GM18951 (cell line): Measurements from ENCODE around the gene LHPP.

ENCODE experiments used
- POLR2A ChIP-seq: IDR thresholded peaks from 4 replicates; pipeline ENCODE4 v1.6.1; 2011; ENCODE audit warnings: mild to moderate bottlenecking; ENCODE audit not compliant: insufficient read length, insufficient read depth; ENCODE audit errors: extremely low read depth
- in situ Hi-C: fragments of 300-500 bp; cut with MboI; formaldehyde crosslinking; loops from one replicate; pipeline ENCODE4 v1.12.0; 2022; ENCODE audit warnings: low sequenced_read_pairs, mixed read lengths, inconsistent platforms; ENCODE audit not compliant: unreplicated experiment

LHPP gene

GRCh38 chr10:124598773-124599587 is 137.4 kb downstream of the LHPP start:
- in situ Hi-C loops: no loop called here

GRCh38 chr10:124599588-124600050 is 138.0 kb downstream of the LHPP start:
- in situ Hi-C loops: no loop called here
- TF ChIP-seq POLR2A: no peak

More at GRCh38 chr10:124598773-124599587, 137.4 kb downstream of the LHPP start:
- TF ChIP-seq POLR2A: no peak

- no peak for TF ChIP-seq POLR2A
- in situ Hi-C loops: no loop called here
Measured at GRCh38 chr10:124600051-124600880, 138.6 kb downstream of the LHPP start.

- in situ Hi-C loops: no loop called here
- no peak for TF ChIP-seq POLR2A
Measured at GRCh38 chr10:124601016-124601415, 139.4 kb downstream of the LHPP start.

DNA sequence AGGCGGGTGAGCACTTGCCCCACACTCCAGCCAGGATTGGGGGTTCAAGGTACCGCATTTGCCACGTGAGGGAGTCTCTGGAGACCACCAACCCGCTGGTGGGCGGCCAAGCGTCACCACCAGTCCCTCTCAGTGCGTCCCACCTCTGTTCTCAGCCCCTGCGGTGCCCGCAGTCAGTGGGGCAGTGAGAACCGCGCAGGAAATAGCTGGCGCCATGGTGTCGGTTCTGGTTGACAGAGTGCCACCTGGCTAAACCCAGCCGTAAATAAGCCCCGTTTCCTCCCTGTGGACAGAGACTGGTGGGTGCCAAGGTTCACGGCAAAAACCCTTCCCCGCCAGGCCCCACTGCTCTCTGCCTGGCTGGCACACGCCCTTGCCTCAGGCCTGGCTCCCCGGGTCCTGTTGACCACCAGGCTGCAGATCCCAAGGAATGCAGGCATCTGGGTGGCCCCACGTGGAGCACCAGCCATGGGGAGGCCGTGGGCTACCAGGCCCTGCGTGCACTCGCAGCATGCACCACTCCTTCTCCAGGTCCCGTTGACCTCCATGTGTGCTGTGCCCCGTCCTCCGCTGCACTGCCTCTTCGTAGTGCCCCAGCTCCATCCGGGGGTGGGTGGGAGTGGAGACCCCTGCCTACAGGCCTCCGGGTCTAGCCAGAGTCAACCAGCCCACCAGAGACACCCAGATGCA is 140.0 kb downstream of the LHPP start:
- TF ChIP-seq POLR2A: no peak
- in situ Hi-C loops: no loop called here

DNA sequence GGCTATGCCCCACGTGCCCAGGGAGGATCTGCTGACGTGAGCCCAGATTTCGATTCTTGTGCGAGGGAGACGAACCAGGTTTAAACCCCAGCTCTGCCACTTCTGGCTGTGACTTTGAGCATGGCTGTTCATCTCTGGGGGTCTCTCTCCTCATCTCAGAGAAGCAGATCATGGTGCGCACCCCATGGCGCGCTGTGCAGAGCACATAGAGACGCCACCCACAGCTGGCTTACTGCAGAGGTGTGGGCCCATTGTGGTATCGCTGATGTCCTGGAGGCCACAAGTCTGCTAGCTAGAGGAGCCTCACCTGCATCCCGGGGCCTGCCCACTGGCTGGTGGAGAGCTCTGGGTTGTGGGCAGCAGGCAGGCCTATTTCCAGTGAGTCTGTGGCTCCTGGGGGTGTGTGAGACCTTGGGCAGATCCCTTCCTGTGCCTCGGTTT is 140.5 kb downstream of the LHPP start:
- in situ Hi-C loops: no loop called here

DNA sequence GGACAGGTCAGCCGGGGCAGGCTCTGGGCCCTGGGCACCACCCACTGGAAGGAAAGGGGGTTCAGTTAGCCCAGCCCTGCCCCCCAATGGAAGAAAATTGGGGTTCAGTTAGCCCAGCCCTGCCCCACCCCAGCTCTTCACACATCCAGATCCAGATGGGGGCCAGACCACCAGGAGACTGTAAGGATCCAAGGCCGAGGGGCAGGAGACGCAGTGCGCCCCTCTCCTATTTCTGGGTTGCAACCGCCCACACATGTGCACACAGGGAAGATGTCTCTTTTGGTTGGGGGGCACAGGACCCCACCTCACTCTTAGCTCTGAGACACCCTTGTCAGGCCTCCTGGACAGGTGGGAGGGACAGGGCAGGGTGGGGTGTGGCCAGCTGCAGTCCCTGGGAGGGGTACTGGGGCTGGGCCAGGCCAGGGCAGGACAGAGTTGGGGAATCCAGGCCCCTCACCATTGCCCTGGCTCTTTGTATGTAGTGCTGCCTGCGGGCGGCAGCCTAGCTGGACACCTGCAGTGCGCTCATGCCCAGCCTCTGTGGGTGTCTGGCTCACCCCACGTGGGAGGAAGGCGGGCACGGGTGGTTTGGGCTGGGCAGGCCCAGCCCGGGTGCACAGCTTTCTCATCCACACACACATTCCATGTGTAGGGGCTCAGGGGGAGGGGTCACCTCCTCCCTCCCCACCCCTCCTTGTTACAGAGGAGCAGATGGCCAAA is 141.2 kb downstream of the LHPP start:
- no peak for TF ChIP-seq POLR2A
- in situ Hi-C loops: no loop called here

More for the DNA sequence above, 140.5 kb downstream of the LHPP start:
- TF ChIP-seq POLR2A: no peak

DNA sequence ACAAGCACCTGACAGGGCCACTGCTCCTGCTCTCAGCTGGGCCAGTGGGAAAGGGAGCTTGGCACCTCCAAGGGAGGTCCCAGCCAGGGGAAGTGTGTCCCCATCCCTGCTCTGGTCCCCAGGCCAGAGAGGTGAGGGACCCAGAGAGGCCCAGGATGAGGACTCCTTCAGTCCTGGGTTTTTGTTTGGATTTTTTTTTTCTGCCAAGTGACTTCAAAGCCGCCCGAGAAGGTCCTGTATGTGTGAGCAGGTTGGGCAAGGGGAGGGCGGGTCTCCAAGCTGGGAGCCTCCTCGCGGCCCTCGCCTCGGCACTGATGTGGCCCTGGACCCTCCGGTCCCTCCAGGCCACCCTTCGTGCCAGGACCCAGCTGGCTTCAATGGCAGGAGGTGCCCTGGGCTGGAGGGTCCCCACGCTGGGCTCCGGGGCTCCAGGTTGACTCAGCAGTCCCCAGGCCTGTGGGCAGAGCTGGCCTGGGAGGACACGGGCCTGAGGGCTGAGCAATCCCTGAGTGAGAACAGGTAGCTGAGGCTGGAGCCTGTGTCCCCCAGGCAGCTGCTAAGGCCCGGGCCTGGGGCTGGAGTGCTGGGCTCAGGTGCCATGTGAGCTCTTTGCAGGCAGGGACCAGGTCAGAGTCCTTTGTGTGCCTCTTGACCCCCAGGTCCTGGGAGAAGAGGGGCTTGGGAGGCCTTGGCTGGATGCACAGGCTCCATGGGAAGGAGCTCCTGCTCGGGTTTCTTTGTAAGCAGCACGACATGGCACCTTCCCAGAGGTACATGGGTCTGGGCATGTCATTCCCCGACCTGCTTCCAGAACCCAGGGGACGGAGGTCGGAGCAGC is 142.0 kb downstream of the LHPP start:
- in situ Hi-C loops: no loop called here
- no peak for TF ChIP-seq POLR2A

DNA sequence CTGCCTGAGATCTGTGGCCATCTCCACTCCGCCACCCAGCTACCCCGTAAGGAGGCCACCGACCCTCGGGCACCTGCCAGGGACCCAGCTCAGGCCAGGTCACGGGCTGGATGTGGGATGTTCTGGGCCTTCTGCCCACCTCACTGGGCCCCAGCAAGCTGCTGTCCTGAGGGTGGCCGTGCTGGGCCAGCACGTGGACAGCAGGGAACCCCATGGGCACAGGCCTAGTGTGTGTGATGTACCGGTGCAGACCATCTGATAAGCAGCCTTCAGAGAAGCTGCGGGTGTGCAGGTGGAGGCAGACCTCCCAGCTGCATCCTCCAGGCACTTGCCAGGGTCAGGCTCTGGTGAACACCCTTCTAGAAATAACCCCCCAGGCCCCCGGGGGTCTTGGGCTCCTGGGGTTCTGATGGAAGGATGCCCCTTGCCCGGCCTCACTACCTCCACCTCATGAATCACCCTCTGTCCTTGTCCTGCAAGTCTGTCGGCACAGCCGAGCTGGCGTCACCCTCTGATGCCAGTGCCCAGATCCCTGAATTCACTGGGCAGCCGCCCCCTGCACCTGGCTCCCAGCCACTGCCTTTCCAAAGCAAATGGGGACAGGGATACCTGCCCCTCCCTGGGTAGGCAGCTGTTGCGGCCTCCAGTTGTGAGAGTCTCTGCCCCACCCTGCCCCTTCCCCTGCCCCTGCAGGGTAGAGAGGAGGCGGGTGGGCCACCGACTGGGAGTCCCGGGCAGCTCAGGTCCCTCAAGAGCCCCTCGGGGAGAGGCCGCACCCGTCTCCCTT is 142.8 kb downstream of the LHPP start:
- in situ Hi-C loops: no loop called here
- no peak for TF ChIP-seq POLR2A

DNA sequence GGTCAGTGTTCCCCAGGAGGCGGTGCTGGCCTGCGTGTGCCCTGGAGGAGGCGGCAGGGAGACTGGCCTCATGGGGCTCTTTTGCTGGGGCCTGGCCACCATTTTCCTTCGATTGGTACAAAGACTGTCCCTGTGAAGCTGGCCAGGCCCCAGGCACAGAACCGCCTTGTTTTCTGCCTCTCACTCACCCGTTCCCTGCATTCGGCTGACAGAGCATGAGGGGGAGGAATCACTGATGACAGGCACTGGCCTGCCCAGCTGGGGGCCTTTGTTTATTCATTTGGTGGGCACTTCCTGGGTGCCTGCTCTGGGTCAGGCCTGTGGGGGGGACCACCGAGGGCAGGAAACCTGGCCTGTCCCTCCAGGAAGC is 143.4 kb downstream of the LHPP start:
- in situ Hi-C loops: no loop called here
- TF ChIP-seq POLR2A: no peak

- in situ Hi-C loops: no loop called here
- no peak for TF ChIP-seq POLR2A
Measured at GRCh38 chr10:124605481-124605855, 143.8 kb downstream of the LHPP start.
